Activated T-cell treated with anti-CD3 and anti-CD28 coated beads for 24 hours (primary cell): Measurements from ENCODE around the gene CEP162.
"Not testable (repeated sequence)": the region's sequence is repeated elsewhere in the genome, so short reads cannot be mapped to it uniquely, and the experiment has no call there.

Experiments
- DNase-seq: peaks from one replicate; pipeline ENCODE4 v3.0.0-alpha.2; 2020; ENCODE audit warnings: low read depth

The CEP162 gene

DNA sequence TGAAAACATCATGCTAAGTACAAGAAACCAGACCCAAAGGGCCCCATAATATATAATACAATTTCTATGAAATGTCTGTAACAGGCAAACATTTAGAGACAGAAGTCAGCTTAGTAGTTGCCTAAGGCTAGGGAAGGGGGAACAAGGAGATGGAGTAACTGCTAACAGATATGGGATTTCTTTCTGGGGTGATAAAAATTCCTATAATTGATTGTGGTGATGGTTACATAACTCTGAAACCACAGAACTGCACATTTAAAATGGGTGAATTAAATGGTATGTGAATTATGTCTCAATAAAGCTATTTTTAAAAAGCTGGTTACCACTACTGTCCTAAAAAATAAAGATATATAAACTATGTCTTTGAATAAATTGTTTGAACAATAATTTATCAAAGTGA lies 3.2 kb downstream of the CEP162 start:
- DNase-seq = no peak

DNA sequence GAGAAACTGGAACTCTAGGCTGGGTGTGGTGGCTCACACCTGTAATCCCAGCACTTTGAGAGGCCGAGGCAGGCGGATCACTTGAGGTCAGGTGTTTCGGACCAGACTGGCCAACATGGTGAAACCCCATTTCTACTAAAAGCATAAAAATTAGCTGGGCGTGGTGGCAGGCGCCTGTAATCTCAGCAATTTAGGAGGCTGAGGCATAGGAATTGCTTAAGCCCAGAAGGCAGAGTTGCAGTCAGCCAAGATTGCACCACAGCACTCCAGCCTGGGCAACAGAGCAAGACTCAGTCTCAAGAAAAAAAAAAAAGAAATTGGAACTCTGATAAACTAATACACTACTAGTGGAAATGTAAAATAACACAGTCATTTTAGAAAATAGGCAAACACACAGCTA lies 3.8 kb downstream of the CEP162 start:
- DNase-seq = not testable (repeated sequence)

- DNase-seq = no peak
Observed at GRCh38 chr6:84222426-84222825, 5.0 kb downstream of the CEP162 start.

DNA sequence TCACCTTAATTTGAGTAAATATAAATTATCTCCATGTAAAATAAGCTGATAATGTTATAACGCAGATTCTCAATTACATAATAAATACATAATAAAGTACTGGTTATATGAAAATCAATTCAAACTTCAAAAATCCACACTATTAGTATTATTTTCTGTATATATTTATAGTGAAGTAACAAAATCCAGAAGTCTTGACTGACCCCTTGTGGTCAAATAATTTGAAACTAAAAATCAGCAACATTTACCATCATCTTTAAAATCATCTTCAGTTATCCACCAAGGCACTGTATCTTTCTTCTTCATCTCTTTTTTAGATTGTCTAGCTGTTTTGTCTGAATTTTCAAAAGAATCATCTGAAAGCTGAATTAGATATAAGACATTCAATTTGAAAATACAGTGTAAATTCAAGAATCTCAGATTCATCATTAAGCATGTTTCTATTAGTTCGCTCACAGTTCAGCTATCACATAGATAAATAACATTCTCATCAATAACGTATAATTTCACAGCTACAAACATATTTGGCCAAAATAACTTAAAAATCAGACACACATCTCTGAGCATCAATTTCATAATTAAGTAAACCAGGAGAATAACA lies 6.5 kb downstream of the CEP162 start:
- no peak for DNase-seq

- DNase-seq = no peak
Observed at GRCh38 chr6:84218091-84218490, 9.4 kb downstream of the CEP162 start.

GRCh38 chr6:84213217-84213616 lies 14.2 kb downstream of the CEP162 start:
- no peak for DNase-seq

GRCh38 chr6:84204011-84204410 lies 23.4 kb downstream of the CEP162 start:
- DNase-seq = no peak

GRCh38 chr6:84199987-84200386 lies 27.5 kb downstream of the CEP162 start:
- DNase-seq = not testable (repeated sequence)

- no peak for DNase-seq
Observed at GRCh38 chr6:84197708-84198107, 29.7 kb downstream of the CEP162 start.

DNA sequence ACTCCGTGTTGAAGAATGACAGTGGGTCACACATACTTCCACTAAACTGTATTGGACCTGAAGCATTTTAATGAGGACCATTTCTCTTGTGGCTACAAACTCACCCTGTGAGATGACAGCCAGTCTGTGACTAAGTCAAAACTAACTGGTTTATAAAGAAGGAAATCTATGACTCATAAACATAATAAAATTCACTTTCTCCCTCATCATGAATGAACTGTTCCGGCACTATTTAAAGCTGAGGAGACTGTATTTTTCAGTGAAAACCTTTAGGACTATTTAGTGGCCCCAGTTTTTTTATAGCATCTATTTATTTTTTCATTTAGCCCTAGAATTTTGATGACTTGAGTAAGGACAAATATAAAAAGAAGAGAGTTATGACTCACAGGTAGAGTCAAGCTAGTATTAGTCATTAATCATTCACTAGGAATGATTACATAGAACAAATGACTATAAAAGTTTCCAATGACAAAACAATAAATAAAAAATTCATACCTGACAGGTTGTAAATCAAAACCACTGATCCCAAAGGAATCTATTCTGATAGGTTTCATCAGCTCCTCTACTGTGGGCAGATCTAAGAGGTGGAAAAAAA lies 34.2 kb downstream of the CEP162 start:
- no peak for DNase-seq

DNA sequence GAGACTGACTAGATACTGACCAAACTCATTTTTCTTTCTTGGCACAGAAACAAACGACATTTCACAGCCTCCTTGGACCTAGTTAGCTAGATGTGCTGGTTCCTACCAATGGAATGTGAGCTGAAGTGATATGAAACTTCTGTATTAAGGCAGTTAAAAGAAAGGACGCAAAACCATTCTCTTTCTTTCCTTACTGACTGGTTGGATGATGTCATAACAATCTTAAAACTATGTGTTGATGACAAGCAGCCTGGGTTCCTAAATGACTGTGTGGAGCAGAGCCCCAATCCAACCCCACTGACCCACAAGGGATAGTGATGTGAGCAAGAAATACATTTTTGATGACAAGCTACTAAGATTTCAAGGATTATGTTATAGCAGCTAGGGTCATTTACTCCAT lies 35.6 kb downstream of the CEP162 start:
- no peak for DNase-seq

DNA sequence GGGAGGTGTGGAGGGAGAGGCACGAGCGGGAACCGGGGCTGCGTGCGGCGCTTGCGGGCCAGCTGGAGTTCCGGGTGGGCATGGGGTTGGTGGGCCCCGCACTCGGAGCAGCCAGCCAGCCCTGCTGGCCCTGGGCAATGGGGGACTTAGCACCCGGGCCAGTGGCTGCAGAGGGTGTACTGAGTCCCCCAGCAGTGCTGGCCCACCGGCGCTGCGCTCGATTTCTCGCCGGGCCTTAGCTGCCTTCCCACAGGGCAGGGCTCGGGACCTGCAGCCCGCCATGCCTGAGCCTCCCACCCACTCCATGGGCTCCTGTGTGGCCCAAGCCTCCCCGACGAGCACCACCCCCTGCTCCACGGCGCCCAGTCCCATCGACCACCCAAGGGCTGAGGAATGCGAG lies 38.1 kb downstream of the CEP162 start:
- DNase-seq = not testable (repeated sequence)

GRCh38 chr6:84183430-84183829 lies 44.0 kb downstream of the CEP162 start:
- no peak for DNase-seq

- DNase-seq = no peak
Observed at GRCh38 chr6:84182001-84182400, 45.4 kb downstream of the CEP162 start.

DNA sequence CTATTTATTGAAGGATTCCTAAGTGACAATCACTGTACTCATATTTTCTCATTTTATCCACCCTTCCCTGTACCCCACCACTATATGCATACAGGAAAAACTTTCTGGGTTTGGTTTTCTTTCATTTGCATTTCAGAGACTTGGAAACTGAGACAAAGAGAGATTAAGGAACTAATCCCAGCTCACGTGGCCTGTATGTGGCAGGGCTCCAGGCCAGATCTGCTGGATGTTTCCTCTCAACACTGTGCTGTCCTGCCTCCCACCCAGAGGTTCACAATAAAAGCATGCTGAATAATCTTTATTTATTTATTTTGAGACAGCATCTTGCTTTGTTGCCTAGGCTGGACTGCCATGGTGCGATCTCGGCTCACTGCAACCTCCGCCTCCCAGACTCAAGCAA lies 50.2 kb downstream of the CEP162 start:
- DNase-seq = no peak

DNA sequence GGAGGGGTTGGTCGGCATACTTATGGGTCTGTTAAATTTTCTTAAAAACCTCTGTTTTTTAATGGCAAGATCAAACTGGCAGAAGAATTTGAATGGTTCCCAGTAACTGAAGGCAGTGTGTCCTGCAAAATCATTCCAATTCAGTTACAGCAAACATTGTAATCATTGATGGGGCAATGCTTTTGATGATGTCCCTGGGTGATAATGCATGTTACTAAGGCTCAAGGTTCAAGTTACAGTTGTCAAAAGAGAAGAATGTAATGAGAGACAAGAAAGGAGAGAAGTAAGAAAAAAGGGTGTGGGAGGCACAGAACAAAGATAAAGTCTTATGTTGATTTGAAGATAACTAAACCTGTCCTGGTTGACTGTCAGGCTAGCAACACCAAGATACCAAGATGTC lies 54.9 kb downstream of the CEP162 start:
- no peak for DNase-seq

- no peak for DNase-seq
Observed at GRCh38 chr6:84172080-84172479, 55.4 kb downstream of the CEP162 start.

DNA sequence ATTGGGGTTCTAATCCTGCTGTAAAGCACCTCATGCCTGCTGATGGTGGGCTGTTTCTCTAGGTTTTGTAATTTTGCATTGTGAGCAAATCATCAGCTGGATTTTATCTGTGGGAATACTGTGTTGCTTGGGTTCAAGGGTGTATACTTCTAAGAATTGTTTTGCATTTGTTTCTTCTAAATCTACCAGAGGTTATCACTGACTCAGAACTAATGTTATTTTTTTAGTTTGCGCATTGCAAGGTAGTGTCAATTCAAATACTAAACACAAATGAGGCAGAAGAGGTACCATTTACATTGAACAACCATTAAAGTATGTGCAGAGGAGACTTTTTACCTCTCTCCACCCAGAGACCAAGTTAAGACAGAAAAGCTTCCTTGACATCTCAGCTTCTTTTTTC lies 60.0 kb downstream of the CEP162 start:
- DNase-seq = no peak

GRCh38 chr6:84166395-84166794 lies 61.0 kb downstream of the CEP162 start:
- DNase-seq = no peak

DNA sequence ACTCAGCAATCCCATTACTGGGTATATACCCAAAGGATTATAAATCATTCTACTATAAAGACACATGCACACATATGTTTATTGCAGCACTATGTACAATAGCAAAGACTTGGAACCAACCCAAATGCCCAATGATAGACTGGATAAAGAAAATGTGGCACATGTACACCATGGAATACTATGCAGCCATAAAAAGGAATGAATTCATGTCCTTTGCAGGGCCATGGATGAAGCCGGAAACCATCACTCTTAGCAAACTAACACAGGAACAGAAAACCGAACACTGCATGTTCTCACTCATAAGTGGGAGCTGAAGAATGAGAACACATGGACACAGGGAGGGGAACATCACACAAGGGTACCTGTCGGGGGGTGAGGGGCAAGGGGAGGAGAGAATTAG lies 63.1 kb downstream of the CEP162 start:
- not testable (repeated sequence) for DNase-seq

DNA sequence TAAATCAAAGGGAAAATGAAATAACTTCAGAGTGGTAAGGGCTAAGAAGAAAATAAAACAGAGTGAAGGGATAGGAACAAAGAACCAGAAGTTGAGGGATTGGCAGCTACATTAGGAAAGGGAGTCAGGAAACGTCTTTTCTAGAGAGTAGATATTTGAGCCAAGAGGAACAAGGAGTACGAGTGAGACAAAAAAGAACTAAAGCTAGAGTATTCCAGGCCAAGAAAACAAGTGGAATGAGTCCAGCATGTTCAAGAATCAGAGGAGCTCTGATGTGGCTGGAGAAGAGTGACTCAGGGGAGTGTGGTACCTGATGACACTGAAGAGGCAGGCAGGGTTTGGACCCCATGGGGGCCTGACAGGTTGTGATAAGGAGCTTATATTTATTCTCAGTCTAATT lies 66.3 kb downstream of the CEP162 start:
- no peak for DNase-seq

GRCh38 chr6:84156306-84156705 lies 71.1 kb downstream of the CEP162 start:
- no peak for DNase-seq

GRCh38 chr6:84151669-84152068 lies 75.8 kb downstream of the CEP162 start:
- DNase-seq = no peak

DNA sequence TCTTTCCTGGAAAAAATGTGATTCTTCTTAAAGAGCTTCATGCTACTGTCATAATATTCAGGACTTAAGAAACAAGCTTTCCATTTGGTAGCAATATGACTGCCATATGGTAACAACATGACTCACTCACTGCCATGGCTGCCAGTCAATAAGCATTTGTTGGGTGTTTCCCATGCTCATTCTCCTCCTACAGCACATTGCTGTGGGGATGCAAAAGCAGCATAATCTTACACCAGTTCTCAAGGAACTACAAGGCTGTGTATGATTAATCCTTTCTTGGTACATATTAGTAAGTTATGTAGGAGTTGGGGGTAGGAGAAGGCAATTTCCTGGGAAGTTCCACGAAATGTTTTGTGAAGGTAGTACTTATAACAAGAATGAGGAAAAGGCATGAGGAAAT lies 76.7 kb downstream of the CEP162 start:
- no peak for DNase-seq
